ENCODE results near the gene SP7.

DNA sequence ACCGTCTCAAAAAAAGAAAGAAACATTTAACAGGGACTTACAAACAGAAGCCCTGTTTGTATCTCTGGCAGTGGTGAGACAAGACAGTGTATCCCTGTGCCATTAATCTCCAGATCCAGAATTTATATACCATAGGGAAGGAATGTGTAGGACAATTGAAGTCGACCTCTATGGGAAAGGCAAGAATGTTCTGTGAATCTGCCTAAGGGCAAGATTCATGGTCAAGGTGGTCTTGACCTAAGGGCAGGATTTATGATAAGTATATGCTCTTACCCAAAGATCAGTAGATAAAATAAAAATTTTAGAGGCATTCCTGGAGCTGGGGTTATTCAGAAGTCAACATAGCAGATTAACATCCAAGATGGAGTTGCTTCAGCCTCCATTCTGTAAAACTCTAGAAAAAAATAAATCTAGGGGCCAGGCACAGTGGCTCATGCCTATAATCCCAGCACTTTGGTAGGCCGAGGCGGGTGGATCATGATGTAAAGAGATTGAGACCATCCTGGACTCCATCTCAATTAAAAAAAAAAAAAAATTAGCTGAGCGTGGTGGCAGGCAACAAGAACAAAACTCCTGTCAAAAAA lies 22.8 kb upstream of the SP7 start:
- TF ChIP-seq, protein P1, sequence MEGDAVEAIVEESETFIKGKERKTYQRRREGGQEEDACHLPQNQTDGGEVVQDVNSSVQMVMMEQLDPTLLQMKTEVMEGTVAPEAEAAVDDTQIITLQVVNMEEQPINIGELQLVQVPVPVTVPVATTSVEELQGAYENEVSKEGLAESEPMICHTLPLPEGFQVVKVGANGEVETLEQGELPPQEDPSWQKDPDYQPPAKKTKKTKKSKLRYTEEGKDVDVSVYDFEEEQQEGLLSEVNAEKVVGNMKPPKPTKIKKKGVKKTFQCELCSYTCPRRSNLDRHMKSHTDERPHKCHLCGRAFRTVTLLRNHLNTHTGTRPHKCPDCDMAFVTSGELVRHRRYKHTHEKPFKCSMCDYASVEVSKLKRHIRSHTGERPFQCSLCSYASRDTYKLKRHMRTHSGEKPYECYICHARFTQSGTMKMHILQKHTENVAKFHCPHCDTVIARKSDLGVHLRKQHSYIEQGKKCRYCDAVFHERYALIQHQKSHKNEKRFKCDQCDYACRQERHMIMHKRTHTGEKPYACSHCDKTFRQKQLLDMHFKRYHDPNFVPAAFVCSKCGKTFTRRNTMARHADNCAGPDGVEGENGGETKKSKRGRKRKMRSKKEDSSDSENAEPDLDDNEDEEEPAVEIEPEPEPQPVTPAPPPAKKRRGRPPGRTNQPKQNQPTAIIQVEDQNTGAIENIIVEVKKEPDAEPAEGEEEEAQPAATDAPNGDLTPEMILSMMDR (IDR thresholded peaks at IDR 0.05), result no peak
- no peak for TF ChIP-seq EP300 (IDR thresholded peaks at IDR 0.05)

Measured in tibial nerve (tissue), 4 donors.